GM04503 (cell line): Measurements from ENCODE around the gene OVOL1.
"Not testable (repeated sequence)": the region's sequence is repeated elsewhere in the genome, so short reads cannot be mapped to it uniquely, and the experiment has no call there.

Experiments used
- DNase-seq: peaks from one replicate; pipeline ENCODE4 v3.0.0-alpha.2; 2012; ENCODE audit warnings: low read depth

Gene OVOL1

GRCh38 chr11:65786786-65787636 is at the start of gene OVOL1:
OVOL1 (plus strand) TSS chr11:65787063; CDS start chr11:65787374, 311 bp downstream.
- no peak for DNase-seq

GRCh38 chr11:65739022-65739421 is 47.8 kb upstream of the OVOL1 start:
- DNase-seq = no peak

- no peak for DNase-seq
Observed at GRCh38 chr11:65741185-65741584, 45.7 kb upstream of the OVOL1 start.

- no peak for DNase-seq
Observed at GRCh38 chr11:65742353-65742752, 44.5 kb upstream of the OVOL1 start.

- DNase-seq = no peak
Observed at GRCh38 chr11:65743681-65744025, 43.2 kb upstream of the OVOL1 start.

DNA sequence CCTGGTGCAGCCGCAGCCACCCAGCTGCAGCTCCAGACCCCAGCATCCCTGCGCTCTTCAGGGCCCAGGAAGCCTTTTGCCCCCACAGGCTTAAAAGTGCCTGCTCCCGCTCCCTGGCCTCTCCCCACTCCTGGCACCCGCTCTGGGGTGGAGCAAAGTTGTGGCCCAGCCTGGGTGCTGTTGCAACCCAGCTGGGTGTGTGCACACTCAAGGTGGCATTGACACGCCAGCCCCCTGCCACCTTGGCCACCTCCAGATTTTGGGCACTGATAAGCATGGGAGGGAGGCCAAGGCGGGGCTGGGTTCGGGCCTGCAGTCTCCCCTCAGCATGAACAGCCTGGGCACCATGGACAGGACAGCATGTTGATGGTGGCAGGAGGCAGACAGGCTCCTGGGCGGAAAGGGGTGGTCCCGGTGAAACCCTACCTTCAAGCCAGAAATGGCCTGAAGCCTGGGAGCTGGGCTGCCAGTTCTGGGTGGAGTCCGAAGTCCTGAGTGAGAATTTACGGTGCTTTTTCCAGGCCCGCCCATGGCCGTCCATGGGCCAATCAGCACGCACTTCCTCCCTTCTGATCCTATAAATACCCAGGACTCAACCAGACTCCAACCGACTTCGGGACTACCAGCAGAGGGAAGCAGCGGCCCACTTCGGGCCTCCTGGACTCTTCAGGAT is 42.7 kb upstream of the OVOL1 start:
- no peak for DNase-seq

GRCh38 chr11:65744699-65745042 is 42.2 kb upstream of the OVOL1 start:
- no peak for DNase-seq

- no peak for DNase-seq
Observed at GRCh38 chr11:65745049-65745448, 41.8 kb upstream of the OVOL1 start.

DNA sequence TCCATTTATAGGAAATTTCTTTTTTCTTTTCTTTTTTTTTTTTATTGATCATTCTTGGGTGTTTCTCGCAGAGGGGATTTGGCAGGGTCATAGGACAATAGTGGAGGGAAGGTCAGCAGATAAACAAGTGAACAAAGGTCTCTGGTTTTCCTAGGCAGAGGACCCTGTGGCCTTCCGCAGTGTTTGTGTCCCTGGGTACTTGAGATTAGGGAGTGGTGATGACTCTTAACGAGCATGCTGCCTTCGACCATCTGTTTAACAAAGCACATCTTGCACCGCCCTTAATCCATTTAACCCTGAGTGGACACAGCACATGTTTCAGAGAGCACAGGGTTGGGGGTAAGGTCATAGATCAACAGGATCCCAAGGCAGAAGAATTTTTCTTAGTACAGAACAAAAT is 24.7 kb upstream of the OVOL1 start:
- not testable (repeated sequence) for DNase-seq

- DNase-seq = not testable (repeated sequence)
Observed at GRCh38 chr11:65762816-65763215, 24.0 kb upstream of the OVOL1 start.

GRCh38 chr11:65764434-65764833 is 22.4 kb upstream of the OVOL1 start:
- no peak for DNase-seq

DNA sequence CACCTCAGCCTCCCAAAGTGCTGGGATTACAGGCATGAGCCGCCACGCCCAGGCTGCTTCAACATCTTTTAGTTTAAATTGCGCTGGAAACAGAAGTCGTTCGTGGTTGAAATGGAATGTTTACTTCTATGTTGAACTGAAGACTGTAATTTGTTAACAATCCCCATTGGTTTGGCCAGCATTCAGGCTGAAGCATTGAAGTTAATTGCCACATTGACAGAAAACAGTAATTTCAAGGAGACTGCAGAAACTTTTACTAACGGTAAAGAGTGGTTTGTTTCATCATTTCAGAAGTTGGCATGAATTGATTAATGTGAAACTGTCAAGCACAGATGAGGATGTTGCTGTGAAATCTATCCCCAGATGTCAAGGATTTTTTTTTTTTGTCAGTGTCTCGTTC is 20.3 kb upstream of the OVOL1 start:
- peak; percentile 70 for DNase-seq

DNA sequence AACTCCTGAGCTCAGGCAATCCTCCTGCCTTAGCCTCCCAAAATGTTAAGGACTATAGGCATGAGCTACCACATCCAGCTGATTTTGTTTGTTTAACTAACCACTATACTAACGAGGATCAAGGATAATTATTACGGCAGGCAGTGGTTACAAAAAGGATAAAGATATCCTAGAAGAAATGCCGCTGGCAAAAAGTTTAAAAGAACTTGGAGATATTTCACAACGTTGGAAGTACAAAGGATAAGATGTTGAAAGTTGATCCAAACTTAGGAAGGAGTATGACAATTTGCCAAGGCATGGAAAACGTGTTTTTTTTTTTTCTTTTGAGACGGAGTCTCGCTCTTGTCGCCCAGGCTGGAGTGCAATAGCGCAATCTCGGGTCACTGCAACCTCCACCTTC is 19.5 kb upstream of the OVOL1 start:
- no peak for DNase-seq

DNA sequence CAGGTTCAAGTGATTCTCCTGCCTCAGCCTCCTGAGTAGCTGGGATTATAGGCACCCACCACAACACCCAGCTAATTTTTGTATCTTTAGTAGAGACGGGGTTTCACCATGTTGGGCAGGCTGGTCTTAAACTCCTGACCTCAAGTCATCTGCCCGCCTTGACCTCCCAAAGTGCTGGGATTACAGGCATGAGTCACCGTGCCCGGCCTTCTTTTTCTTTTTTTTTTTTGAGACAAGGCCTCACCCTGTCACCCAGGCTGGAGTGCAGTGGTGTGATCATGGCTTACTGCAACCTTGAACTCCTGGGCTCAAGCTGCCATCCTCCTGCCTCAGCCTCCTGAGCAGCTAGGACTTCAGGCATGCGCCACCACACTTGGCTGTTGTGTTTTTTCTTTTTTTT is 19.1 kb upstream of the OVOL1 start:
- DNase-seq = not testable (repeated sequence)

DNA sequence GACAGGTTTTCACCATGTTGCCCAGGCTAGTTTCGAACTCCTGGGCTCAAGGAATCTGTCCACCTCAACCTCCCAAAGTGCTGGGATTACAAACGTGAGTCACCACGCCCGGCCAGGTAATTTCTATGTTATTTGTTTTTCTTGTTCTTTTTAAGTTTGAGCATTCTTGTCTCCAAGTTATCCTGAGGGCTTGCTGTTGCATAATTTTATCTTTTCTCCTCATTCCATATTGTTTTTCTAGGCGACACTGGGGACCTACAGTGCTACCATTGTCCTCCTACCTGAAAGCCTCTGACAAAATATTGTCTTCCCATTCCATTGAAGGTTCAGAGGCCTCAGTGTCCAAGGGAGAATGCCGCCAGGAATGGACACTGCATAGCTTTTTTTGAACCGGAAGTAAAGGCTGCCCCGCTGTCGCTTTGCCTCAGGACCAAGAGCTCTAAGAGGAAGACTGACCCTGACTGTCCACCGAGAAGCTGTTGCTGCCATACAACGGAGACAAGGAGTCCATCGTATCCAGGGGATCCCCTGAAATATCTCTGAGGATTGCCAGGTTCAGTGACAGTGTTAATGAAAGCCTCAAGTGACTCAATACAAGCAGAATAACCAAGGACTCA is 15.8 kb upstream of the OVOL1 start:
- no peak for DNase-seq

GRCh38 chr11:65771589-65772112 is 15.2 kb upstream of the OVOL1 start:
- DNase-seq = no peak

GRCh38 chr11:65773784-65774411 is 13.0 kb upstream of the OVOL1 start:
- DNase-seq = no peak

- DNase-seq = no peak
Observed at GRCh38 chr11:65774525-65775306, 12.1 kb upstream of the OVOL1 start.

DNA sequence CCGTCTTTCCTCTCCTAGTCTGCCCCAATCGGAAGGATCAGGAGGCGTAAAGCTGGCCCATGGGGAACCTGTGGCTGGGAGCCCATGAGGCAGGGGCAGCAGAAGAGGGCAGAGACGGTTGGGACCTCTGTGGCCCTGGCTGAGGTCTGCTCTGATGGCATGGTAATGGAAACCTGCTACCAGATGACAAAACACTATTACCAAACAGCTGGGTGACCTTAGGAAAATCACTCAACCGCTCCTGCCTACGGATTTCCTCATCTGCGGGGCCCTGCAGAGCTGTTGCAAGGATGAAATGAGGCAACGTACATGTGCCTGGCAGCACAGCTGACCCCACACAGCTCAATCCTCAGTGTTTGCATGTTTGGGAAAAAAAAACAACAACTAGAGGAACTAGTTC is 10.7 kb upstream of the OVOL1 start:
- DNase-seq = no peak

- no peak for DNase-seq
Observed at GRCh38 chr11:65776710-65777141, 10.1 kb upstream of the OVOL1 start.

DNA sequence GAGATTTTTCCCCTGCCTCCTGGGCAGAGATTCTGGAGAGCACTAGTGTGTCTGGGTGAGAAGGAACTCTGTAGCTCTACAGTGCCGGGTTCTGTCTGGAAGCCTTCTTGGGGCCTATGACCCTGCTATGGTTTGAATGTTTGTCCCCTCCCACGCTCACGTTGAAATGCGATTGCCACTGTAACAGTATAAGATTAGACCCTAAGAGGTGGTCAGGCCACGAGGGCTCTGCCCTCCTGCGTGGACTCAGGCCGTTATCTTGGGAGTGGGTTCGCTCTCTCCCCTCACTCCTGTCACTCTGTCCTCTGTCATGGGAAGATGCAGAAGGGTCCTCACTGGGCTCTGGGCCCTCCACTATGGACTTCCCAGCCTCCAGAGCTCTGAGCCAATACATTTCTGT is 9.6 kb upstream of the OVOL1 start:
- no peak for DNase-seq
